ENCODE results near the gene HDDC3.
A peak's percentile ranks its signal among the peaks of the same experiment; 100 is the strongest.

HDDC3 gene

GRCh38 chr15:90952901-90953677 lies 20.7 kb upstream of the HDDC3 start:
- peaks cover 38% of the 10 kb centered on the region for H3K4me1 ChIP-seq (ENCODE audit: control insufficient read depth, insufficient read depth, low read length)
- H3K36me3 ChIP-seq (ENCODE audit: insufficient read depth, low read length): peaks cover 53% of the 10 kb centered on the region
- H3K4me2 ChIP-seq (ENCODE audit: low read length): no peak overlapping the region

GRCh38 chr15:90950676-90951075 lies 18.3 kb upstream of the HDDC3 start:
- peaks cover 18% of the 10 kb centered on the region for H3K4me1 ChIP-seq (ENCODE audit: control insufficient read depth, insufficient read depth, low read length)
- peaks cover 73% of the 10 kb centered on the region for H3K36me3 ChIP-seq (ENCODE audit: insufficient read depth, low read length)
- no peaks in the 10 kb centered on the region for H3K27me3 ChIP-seq (ENCODE audit: control insufficient read depth, insufficient read depth, low read length)
- H3K9me3 ChIP-seq (replicated peaks; ENCODE audit: low read length): no peaks in the 10 kb centered on the region
- no peak overlapping the region for H3K9ac ChIP-seq (ENCODE audit: low read depth, low read length)
- H3K4me2 ChIP-seq (ENCODE audit: low read length): no peak overlapping the region
- H3K4me3 ChIP-seq (ENCODE audit: low read length): no peak overlapping the region

More at GRCh38 chr15:90952901-90953677, 20.7 kb upstream of the HDDC3 start:
- Histone ChIP-seq H3K4me3 (ENCODE audit: low read length) (no peak overlapping the region), H3K9ac (ENCODE audit: low read depth, low read length) (no peak overlapping the region), H3K27me3 (ENCODE audit: control insufficient read depth, insufficient read depth, low read length) (no peaks in the 10 kb centered on the region), H3K9me3 (replicated peaks; ENCODE audit: low read length) (no peaks in the 10 kb centered on the region)

GRCh38 chr15:90949979-90950675 lies 17.8 kb upstream of the HDDC3 start:
- peak overlapping the region; percentile 19 for H3K4me2 ChIP-seq (ENCODE audit: low read length)
- H3K4me1 ChIP-seq (ENCODE audit: control insufficient read depth, insufficient read depth, low read length): peaks cover 13% of the 10 kb centered on the region
- no peak overlapping the region for H3K9ac ChIP-seq (ENCODE audit: low read depth, low read length)
- no peaks in the 10 kb centered on the region for H3K9me3 ChIP-seq (replicated peaks; ENCODE audit: low read length)
- no peaks in the 10 kb centered on the region for H3K27me3 ChIP-seq (ENCODE audit: control insufficient read depth, insufficient read depth, low read length)
- no peak overlapping the region for H3K4me3 ChIP-seq (ENCODE audit: low read length)
- peaks cover 75% of the 10 kb centered on the region for H3K36me3 ChIP-seq (ENCODE audit: insufficient read depth, low read length)

- H3K36me3 ChIP-seq (ENCODE audit: insufficient read depth, low read length): peaks cover 76% of the 10 kb centered on the region
Observed at GRCh38 chr15:90948506-90948905, 16.2 kb upstream of the HDDC3 start.

GRCh38 chr15:90947577-90948357 lies 15.4 kb upstream of the HDDC3 start:
- Histone ChIP-seq H3K4me1 (ENCODE audit: control insufficient read depth, insufficient read depth, low read length) (peaks cover 10% of the 10 kb centered on the region), H3K4me2 (ENCODE audit: low read length) (no peak overlapping the region), H3K27me3 (ENCODE audit: control insufficient read depth, insufficient read depth, low read length) (no peaks in the 10 kb centered on the region), H3K9me3 (replicated peaks; ENCODE audit: low read length) (no peaks in the 10 kb centered on the region), H3K9ac (ENCODE audit: low read depth, low read length) (no peak overlapping the region), H3K36me3 (ENCODE audit: insufficient read depth, low read length) (peaks cover 75% of the 10 kb centered on the region), H3K4me3 (ENCODE audit: low read length) (no peak overlapping the region)

More at GRCh38 chr15:90948506-90948905, 16.2 kb upstream of the HDDC3 start:
- no peak overlapping the region for H3K9ac ChIP-seq (ENCODE audit: low read depth, low read length)
- no peak overlapping the region for H3K4me2 ChIP-seq (ENCODE audit: low read length)
- no peak overlapping the region for H3K4me3 ChIP-seq (ENCODE audit: low read length)
- no peaks in the 10 kb centered on the region for H3K9me3 ChIP-seq (replicated peaks; ENCODE audit: low read length)
- H3K4me1 ChIP-seq (ENCODE audit: control insufficient read depth, insufficient read depth, low read length): peaks cover 10% of the 10 kb centered on the region
- no peaks in the 10 kb centered on the region for H3K27me3 ChIP-seq (ENCODE audit: control insufficient read depth, insufficient read depth, low read length)

GRCh38 chr15:90946941-90947576 lies 14.7 kb upstream of the HDDC3 start:
- Histone ChIP-seq H3K27me3 (ENCODE audit: control insufficient read depth, insufficient read depth, low read length) (no peaks in the 10 kb centered on the region), H3K36me3 (ENCODE audit: insufficient read depth, low read length) (peaks cover 77% of the 10 kb centered on the region), H3K4me1 (ENCODE audit: control insufficient read depth, insufficient read depth, low read length) (peaks cover 10% of the 10 kb centered on the region), H3K9ac (ENCODE audit: low read depth, low read length) (no peak overlapping the region), H3K4me2 (ENCODE audit: low read length) (no peak overlapping the region), H3K9me3 (replicated peaks; ENCODE audit: low read length) (no peaks in the 10 kb centered on the region), H3K4me3 (ENCODE audit: low read length) (no peak overlapping the region)

GRCh38 chr15:90946538-90946937 lies 14.2 kb upstream of the HDDC3 start:
- H3K9me3 ChIP-seq (replicated peaks; ENCODE audit: low read length): no peaks in the 10 kb centered on the region
- no peak overlapping the region for H3K4me2 ChIP-seq (ENCODE audit: low read length)
- H3K36me3 ChIP-seq (ENCODE audit: insufficient read depth, low read length): peaks cover 75% of the 10 kb centered on the region
- peaks cover 10% of the 10 kb centered on the region for H3K4me1 ChIP-seq (ENCODE audit: control insufficient read depth, insufficient read depth, low read length)
- no peak overlapping the region for H3K9ac ChIP-seq (ENCODE audit: low read depth, low read length)
- no peak overlapping the region for H3K4me3 ChIP-seq (ENCODE audit: low read length)
- H3K27me3 ChIP-seq (ENCODE audit: control insufficient read depth, insufficient read depth, low read length): no peaks in the 10 kb centered on the region

- Histone ChIP-seq H3K9ac (ENCODE audit: low read depth, low read length) (no peak overlapping the region), H3K4me1 (ENCODE audit: control insufficient read depth, insufficient read depth, low read length) (peaks cover 10% of the 10 kb centered on the region), H3K9me3 (replicated peaks; ENCODE audit: low read length) (no peaks in the 10 kb centered on the region), H3K4me2 (ENCODE audit: low read length) (no peak overlapping the region), H3K36me3 (ENCODE audit: insufficient read depth, low read length) (peaks cover 75% of the 10 kb centered on the region), H3K4me3 (ENCODE audit: low read length) (no peak overlapping the region), H3K27me3 (ENCODE audit: control insufficient read depth, insufficient read depth, low read length) (no peaks in the 10 kb centered on the region)
Observed at GRCh38 chr15:90945091-90945490, 12.7 kb upstream of the HDDC3 start.

GRCh38 chr15:90942354-90943120 lies 10.2 kb upstream of the HDDC3 start:
- Histone ChIP-seq H3K4me2 (ENCODE audit: low read length) (no peak overlapping the region), H3K4me1 (ENCODE audit: control insufficient read depth, insufficient read depth, low read length) (no peaks in the 10 kb centered on the region), H3K36me3 (ENCODE audit: insufficient read depth, low read length) (peaks cover 69% of the 10 kb centered on the region), H3K27me3 (ENCODE audit: control insufficient read depth, insufficient read depth, low read length) (no peaks in the 10 kb centered on the region), H3K4me3 (ENCODE audit: low read length) (no peak overlapping the region), H3K9ac (ENCODE audit: low read depth, low read length) (no peak overlapping the region), H3K9me3 (replicated peaks; ENCODE audit: low read length) (no peaks in the 10 kb centered on the region)

GRCh38 chr15:90941038-90941437 lies 8.7 kb upstream of the HDDC3 start:
- no peaks in the 10 kb centered on the region for H3K27me3 ChIP-seq (ENCODE audit: control insufficient read depth, insufficient read depth, low read length)
- H3K9me3 ChIP-seq (replicated peaks; ENCODE audit: low read length): no peaks in the 10 kb centered on the region
- peaks cover 60% of the 10 kb centered on the region for H3K36me3 ChIP-seq (ENCODE audit: insufficient read depth, low read length)
- H3K4me1 ChIP-seq (ENCODE audit: control insufficient read depth, insufficient read depth, low read length): peaks cover 10% of the 10 kb centered on the region
- no peak overlapping the region for H3K4me2 ChIP-seq (ENCODE audit: low read length)
- no peak overlapping the region for H3K4me3 ChIP-seq (ENCODE audit: low read length)
- no peak overlapping the region for H3K9ac ChIP-seq (ENCODE audit: low read depth, low read length)

Data from skeletal muscle satellite cell (primary cell).